GM10266 (cell line): ENCODE data around the gene PRPF40B.

ENCODE experiments used
- DNase-seq: peaks from one replicate; pipeline ENCODE4 v3.0.0; 2012; ENCODE audit errors: extremely low spot score
- CTCF ChIP-seq: IDR thresholded peaks from 2 replicates; pipeline ENCODE4 v1.5.1; 2012; ENCODE audit warnings: mild to moderate bottlenecking, low read depth; ENCODE audit not compliant: control insufficient read depth, insufficient read depth; ENCODE audit errors: missing control alignments

The PRPF40B gene

GRCh38 chr12:49612210-49612609 lies 11.2 kb upstream of the PRPF40B start:
- DNase-seq: no peak

GRCh38 chr12:49615725-49616124 lies 7.6 kb upstream of the PRPF40B start:
- no peak for DNase-seq
- no peak for TF ChIP-seq CTCF

More at GRCh38 chr12:49612210-49612609, 11.2 kb upstream of the PRPF40B start:
- no peak for TF ChIP-seq CTCF

- no peak for TF ChIP-seq CTCF
- DNase-seq: no peak
Observed at GRCh38 chr12:49616533-49617219, 6.7 kb upstream of the PRPF40B start.

GRCh38 chr12:49618576-49618975 lies 4.8 kb upstream of the PRPF40B start:
- no peak for DNase-seq
- no peak for TF ChIP-seq CTCF

GRCh38 chr12:49619286-49619685 lies 4.1 kb upstream of the PRPF40B start:
- DNase-seq: no peak
- TF ChIP-seq CTCF: no peak

GRCh38 chr12:49621651-49622500 lies 1.5 kb upstream of the PRPF40B start:
- DNase-seq: no peak
- no peak for TF ChIP-seq CTCF
